Left renal cortex interstitium (tissue), 4 donors: ENCODE data around the gene CD79A. TPM values are rescaled to one million over a fixed set of nuclear protein-coding genes. Genes with fewer than 3 reads are reported as not detected.
"Not testable (repeated sequence)": the region's sequence is repeated elsewhere in the genome, so short reads cannot be mapped to it uniquely, and the experiment has no call there.

Experiments
- DNase-seq, 4 donors: peaks; one replicate each; pipeline ENCODE4 v3.0.0-alpha.2; 2013; ENCODE audit warnings: low read depth in 4 of 4, low spot score in 2 of 4, missing footprints in 1 of 4
- polyA plus RNA-seq, 4 donors: library from polyadenylated mRNA; unstranded; fragments of 120-200 nt; gene quantifications; one replicate each; pipeline ENCODE4 v1.2.1, GENCODE V29; 2013; ENCODE audit not compliant: insufficient read length in 4 of 4

Gene CD79A
- polyA plus RNA-seq, 4 donors: 0.49 to 0.93 (median 0.82) TPM

DNA sequence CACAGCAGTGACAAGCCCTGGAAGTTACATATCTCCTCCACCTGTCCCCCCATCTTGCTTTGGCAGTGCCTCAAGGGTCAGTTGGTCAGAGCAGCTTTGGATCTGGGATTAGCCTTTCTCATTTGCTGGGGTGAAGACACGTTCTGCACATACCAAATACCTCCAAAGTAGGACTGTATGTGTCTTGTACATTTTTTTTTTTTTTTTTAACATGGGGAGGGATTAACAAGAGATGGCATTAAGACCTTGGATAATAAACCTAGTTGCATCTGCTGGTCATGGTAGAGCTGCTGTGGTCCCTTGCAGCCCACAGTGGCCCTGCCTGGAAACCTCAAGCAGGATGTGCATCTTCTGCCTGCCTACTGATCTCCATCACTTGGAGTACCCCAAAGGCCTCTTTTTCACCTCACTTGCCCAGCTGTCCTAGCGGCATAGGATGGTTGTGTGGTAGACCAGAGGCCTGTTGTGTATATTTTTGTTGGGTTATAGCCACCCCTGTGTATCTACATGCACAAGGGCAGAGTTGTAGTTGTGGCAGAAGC lies 14.6 kb upstream of the CD79A start:
- DNase-seq: no peak

GRCh38 chr19:41863209-41863931 lies 13.7 kb upstream of the CD79A start:
- no peak for DNase-seq

- DNase-seq: no peak
Observed at GRCh38 chr19:41864374-41864773, 12.7 kb upstream of the CD79A start.

DNA sequence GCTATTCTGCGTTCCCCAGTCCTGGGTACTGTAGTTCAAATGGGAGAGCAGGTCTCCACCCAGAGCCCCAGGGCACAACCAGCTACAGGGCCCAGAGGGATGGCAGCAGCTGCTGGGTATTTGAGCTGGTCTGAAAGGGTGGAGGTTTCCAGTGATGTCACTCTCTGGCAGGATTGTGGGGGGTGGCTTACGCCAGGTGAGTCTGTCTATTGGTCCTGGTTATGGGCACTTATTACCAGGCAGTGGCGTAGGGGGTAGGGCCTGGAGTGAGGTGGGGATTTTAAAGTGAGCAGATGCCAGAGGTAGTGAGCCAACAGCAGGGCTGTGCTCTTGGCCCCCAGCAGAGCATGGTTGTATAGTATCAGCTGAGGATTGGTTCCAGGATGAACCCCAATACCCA lies 10.8 kb upstream of the CD79A start:
- no peak for DNase-seq

- DNase-seq: no peak
Observed at GRCh38 chr19:41868120-41868988, 8.7 kb upstream of the CD79A start.

- DNase-seq: no peak
Observed at GRCh38 chr19:41868989-41869300, 8.1 kb upstream of the CD79A start.

- no peak for DNase-seq
Observed at GRCh38 chr19:41869374-41869955, 7.6 kb upstream of the CD79A start.

- no peak for DNase-seq
Observed at GRCh38 chr19:41870401-41870873, 6.6 kb upstream of the CD79A start.

- no peak for DNase-seq
Observed at GRCh38 chr19:41871573-41872383, 5.3 kb upstream of the CD79A start.

GRCh38 chr19:41872384-41872774 lies 4.7 kb upstream of the CD79A start:
- DNase-seq: no peak

DNA sequence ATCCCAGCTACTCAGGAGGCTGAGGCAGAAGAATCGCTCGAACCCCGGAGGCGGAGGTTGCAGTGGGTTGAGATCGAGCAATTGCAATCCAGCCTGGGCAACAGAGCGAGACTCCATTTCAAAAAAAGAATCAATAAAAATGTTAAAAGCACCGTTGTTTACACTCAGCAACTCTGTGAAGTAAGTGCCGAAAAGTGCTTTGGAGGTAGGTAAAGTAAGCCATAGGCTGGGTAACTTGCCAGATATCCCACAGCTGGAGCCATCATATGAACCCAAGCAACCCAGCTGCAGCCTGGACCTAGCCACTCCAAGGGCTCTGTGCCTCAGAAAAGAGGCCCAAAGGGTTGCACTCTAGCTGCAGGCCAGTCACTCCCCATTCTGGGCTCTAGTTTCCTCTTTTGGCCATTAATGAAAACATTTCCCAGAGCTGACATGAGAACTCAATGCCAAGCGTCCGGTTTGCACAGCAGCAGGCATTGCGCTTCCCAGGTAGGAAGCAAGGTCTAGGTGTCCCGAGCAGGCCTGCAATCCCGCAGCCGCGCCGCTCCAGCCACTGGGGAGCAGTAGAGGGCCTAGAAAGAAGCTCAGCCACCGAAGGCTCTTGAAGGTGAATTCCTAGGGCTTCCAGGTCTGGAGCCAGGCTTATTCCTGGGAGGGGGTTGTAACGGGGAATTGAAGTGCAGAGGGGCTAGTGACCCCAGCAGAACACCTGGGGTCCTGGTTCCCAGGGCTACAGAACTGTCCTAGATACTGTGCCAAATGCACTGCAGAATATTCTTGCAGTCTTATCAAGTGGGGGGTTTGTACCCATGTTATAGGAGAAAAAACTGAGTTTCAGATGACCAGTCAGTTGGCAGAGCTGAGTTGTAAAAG lies 4.1 kb upstream of the CD79A start:
- DNase-seq: no peak

DNA sequence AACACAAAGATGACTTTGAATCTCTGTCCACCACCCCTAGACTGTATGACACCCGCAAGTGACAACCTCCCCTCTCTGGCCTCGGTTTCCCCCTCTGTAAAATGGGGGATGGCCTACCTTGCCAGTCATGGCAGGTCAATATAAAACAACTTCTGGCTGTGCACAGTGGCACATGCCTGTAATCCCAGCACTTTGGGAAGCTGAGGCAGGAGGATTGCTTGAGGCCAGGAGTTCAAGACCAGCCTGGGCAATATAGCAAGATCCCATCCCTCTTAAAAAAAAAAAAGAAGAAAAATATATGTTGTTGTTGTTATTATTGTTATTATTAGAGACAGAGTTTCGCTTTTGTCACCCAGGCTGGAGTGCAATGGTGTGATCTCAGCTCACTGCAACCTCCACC lies 1.1 kb upstream of the CD79A start:
- DNase-seq: not testable (repeated sequence)

DNA sequence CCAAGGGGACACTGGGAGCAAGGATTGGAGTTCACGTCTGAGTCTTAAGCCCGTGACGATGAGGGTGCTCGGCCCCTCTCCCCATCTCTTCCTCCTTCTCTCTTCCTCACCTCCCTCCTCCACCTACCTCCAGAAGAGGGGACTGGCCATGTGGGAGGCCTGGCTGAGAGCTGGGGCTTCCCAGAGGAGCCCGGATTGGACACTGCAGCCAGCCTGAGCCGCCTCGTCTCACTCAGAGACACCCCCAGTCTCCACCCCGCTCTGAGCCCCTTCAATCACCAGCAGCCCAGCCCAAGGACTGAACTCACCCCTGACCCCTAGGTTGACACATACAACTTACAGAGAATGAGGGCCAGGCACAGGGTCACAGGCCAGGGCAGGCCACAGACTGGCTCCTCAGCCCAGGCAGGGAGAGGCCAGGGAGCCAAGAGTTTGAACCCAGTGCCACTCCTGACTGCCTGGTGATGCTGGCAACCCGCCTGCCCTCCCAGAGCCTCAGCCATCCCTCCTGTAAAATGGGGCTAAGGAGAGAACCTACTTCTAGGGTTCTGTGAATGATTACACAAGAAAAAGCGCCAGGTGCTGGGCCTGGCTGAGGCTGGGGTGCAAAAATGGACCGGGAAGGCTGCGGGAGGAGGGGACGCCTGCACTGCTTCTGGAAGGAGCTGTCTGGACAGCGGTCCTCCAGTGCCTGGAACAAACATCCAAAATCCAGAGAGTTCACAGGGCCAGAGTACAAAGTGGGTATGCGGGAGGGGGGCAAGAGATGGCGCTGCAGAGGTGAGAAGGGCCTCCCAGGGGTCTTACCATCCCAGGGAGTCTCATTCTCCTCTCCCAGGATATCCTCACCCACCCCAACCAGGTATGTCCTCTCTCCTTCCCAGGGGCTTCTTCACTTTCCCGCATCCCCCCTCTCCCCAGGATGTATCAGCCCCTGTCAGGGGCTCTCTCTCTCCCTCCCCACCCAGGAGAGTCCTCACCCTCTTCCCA lies 1.1 kb downstream of the CD79A start:
- DNase-seq: no peak

DNA sequence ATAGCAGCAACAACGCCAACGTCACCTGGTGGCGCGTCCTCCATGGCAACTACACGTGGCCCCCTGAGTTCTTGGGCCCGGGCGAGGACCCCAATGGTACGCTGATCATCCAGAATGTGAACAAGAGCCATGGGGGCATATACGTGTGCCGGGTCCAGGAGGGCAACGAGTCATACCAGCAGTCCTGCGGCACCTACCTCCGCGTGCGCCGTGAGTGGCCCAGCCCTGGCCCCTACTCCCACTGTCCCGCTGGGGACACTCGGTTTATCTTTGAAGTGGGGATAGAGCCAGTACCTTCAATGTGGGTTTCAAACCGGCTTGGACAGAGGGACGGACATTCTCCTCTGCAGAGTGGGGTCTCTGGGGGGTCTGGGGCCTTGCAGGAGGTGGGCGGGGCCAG lies 2.0 kb downstream of the CD79A start:
- DNase-seq: no peak

GRCh38 chr19:41879670-41880328 lies 2.7 kb downstream of the CD79A start:
- DNase-seq: no peak

DNA sequence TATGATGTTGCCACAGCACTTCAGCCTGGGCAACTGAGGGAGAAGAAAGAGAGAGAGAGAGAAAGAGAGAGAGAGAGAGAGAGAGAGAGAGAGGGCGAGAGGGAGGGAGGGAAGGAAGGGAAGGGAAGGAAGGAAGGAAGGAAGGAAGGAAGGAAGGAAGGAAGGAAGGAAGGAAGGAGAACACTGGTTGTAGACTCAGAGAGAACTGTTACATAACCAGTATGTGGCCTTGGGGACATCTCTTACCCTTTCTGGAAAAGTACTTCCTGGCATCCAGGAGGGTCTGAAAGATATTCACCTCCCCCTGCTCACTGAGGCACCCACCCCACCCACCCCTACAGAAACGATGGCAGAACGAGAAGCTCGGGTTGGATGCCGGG lies 3.2 kb downstream of the CD79A start:
- DNase-seq: no peak

DNA sequence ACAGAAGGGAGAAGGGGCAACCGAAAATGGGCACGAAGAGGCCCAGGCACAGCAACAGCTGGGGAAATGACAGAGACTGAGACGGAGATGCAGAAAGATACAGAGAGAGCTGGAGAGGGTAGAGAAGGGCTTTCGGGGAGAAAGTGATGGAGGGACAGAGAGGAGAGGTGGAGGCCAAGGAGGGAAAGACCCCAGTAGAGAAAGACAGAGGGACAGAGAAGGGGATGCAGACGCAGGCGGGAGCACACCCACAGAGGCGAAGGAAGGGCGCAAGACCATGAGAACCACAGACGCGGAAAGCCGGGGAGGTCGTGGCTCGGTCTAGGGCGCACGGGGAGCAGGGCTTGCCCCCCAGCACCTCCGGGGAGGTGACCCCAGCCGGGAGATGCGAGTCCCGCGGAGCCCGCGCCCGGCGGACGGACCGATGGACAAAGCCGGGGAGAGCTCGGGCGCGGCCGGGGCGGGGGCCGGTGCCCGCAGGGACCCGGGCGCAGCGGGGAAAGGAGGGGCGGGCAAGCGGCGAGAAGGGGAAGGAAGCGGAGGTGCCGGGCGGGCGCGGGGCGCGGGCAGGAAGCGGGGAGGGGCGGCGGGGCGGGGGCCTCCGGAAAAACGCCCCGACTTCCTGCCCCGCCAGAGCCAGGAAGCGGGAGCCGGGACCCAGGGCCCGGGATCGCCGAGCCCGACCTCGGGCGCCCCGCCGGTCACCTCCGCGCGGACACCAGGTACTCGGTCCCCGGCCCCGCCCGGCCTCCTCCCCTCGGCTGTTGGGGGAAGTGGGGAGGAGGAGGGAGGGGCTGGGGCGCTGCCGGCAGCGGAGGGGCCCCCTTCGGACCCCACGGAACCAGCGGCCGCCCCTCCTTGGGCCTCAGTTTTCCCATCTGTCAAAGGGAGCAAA lies 5.7 kb downstream of the CD79A start, which contains the start of gene ARHGEF1:
Gene ARHGEF1, plus strand, starts transcription at position 617 of the 895 bp plus-strand sequence. CDS start 4,899 bp downstream, outside the sequence.
- no peak for DNase-seq
